ENCODE results near the gene ARHGAP18.

- no peak for TF ChIP-seq YY1 (IDR thresholded peaks at IDR 0.05; ENCODE audit: insufficient read depth, insufficient read length)
- no peak for TF ChIP-seq ZNF274 (IDR thresholded peaks at IDR 0.05; ENCODE audit: low read depth, low read length)
- no peak for TF ChIP-seq SUZ12 (IDR thresholded peaks at IDR 0.05; ENCODE audit: extremely low read depth, insufficient read depth, insufficient read length)
Observed at GRCh38 chr6:129662980-129663431, 47.0 kb downstream of the ARHGAP18 start.
